ENCODE results near the gene LINC01488.

DNA sequence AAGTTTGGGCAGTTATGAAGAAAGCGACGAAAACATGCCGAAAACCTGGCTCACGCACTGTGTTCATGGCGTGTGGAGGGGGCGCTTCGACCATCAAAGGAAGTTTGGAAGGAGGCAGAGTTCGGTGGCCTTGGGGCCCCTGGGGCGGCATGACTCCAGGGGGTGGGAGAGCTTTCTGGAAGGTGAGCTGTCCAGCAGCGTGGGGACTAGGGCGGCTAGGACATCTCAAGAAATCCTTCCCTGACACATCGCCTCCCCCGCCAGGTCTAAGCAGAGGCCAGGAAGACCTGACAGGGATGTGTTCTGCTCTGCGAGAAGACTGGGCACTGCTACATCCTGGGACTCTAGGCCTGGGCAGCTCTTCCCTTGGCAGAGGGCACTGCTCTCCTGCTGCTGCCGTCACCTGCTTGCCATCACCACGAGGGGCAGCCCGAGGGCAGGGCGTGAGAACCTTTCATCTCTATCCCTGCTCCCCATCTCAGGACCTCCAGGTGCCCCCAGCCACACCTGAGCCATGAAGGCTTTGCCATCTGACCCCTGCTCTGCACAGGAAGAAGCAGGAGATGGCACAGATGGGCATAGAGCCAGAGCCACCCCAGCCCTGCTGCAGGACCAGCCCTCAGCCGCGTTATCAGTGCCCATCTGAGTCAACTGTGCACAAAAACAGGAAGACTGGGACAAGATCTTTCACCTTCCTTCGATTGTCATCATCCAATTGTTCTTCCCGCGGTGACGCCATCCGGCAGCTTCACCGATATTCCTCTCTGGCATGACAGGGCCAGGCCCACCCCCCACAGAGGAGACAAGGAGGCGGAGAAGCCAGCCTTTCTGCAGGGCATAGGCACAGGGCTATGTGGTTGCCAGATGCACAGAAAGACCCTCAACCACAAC, 12.7 kb downstream of the LINC01488 start:
- TF ChIP-seq, protein P1, sequence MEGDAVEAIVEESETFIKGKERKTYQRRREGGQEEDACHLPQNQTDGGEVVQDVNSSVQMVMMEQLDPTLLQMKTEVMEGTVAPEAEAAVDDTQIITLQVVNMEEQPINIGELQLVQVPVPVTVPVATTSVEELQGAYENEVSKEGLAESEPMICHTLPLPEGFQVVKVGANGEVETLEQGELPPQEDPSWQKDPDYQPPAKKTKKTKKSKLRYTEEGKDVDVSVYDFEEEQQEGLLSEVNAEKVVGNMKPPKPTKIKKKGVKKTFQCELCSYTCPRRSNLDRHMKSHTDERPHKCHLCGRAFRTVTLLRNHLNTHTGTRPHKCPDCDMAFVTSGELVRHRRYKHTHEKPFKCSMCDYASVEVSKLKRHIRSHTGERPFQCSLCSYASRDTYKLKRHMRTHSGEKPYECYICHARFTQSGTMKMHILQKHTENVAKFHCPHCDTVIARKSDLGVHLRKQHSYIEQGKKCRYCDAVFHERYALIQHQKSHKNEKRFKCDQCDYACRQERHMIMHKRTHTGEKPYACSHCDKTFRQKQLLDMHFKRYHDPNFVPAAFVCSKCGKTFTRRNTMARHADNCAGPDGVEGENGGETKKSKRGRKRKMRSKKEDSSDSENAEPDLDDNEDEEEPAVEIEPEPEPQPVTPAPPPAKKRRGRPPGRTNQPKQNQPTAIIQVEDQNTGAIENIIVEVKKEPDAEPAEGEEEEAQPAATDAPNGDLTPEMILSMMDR (IDR thresholded peaks at IDR 0.05): no peak
- no peak for TF ChIP-seq POLR2A (IDR thresholded peaks at IDR 0.05)
